ENCODE results near the gene TRAPPC11.

TRAPPC11 gene

DNA sequence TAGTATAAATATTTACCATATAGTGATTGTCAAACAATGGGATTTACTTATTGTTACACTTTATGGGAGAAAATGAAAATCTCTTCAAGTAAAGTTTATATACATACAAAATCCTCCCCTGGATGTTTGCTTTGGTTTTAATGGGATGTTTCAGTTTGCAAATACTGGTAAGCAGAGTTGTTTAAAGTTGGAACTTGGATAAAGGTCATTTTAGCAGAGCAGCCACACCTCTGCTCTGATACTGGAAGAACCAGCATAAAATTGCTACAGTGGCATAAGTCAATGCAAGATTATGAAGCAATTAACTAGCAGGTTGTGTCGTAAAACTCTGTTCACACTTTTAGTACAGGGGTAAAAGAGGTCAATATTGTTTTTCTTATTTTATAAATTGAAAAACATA is 101.2 kb downstream of the TRAPPC11 start:
- no peak for DNase-seq
